Measurements from ENCODE around the gene ZFAND2B.

Gene ZFAND2B

GRCh38 chr2:219177552-219178376 is 28.8 kb upstream of the ZFAND2B start, which contains the start of gene RETREG2:
TSS of gene RETREG2 (plus strand) at chr2:219178275. CDS start at chr2:219178353, 78 bp downstream.
- TF ChIP-seq REST (IDR thresholded peaks at IDR 0.05; ENCODE audit: insufficient read depth in 1 of 2, low read depth in 2 of 2, low read length in 2 of 2) (no peak), SIN3A (IDR thresholded peaks at IDR 0.05; ENCODE audit: borderline replicate concordance, insufficient read depth, low read length) (peak; percentile 79; the same call in 1 of the 2 replicates), FOXP2 (optimal IDR thresholded peaks at IDR 0.05; ENCODE audit: borderline replicate concordance, extremely low read depth, extremely low read length, insufficient read depth) (peak; percentile 72), TAF1 (IDR thresholded peaks at IDR 0.05; ENCODE audit: borderline replicate concordance, insufficient read depth, low read length) (peak; percentile 65; the same call in 1 of the 2 replicates), POLR2AphosphoS5 (IDR thresholded peaks at IDR 0.05; ENCODE audit: low read depth, low read length) (peak; percentile 94)

GRCh38 chr2:219178377-219179175 is 28.0 kb upstream of the ZFAND2B start:
- TF ChIP-seq SIN3A (IDR thresholded peaks at IDR 0.05; ENCODE audit: borderline replicate concordance, insufficient read depth, low read length) (no peak), POLR2AphosphoS5 (IDR thresholded peaks at IDR 0.05; ENCODE audit: low read depth, low read length) (no peak), FOXP2 (optimal IDR thresholded peaks at IDR 0.05; ENCODE audit: borderline replicate concordance, extremely low read depth, extremely low read length, insufficient read depth) (no peak), TAF1 (IDR thresholded peaks at IDR 0.05; ENCODE audit: borderline replicate concordance, insufficient read depth, low read length) (no peak), REST (IDR thresholded peaks at IDR 0.05; ENCODE audit: insufficient read depth in 1 of 2, low read depth in 2 of 2, low read length in 2 of 2) (no peak)

GRCh38 chr2:219179601-219180465 is 26.7 kb upstream of the ZFAND2B start:
- TF ChIP-seq TAF1 (IDR thresholded peaks at IDR 0.05; ENCODE audit: borderline replicate concordance, insufficient read depth, low read length) (no peak), POLR2AphosphoS5 (IDR thresholded peaks at IDR 0.05; ENCODE audit: low read depth, low read length) (no peak), FOXP2 (optimal IDR thresholded peaks at IDR 0.05; ENCODE audit: borderline replicate concordance, extremely low read depth, extremely low read length, insufficient read depth) (no peak), REST (IDR thresholded peaks at IDR 0.05; ENCODE audit: insufficient read depth in 1 of 2, low read depth in 2 of 2, low read length in 2 of 2) (no peak), SIN3A (IDR thresholded peaks at IDR 0.05; ENCODE audit: borderline replicate concordance, insufficient read depth, low read length) (no peak)

- TF ChIP-seq REST (IDR thresholded peaks at IDR 0.05; ENCODE audit: insufficient read depth in 1 of 2, low read depth in 2 of 2, low read length in 2 of 2) (no peak), TAF1 (IDR thresholded peaks at IDR 0.05; ENCODE audit: borderline replicate concordance, insufficient read depth, low read length) (no peak), FOXP2 (optimal IDR thresholded peaks at IDR 0.05; ENCODE audit: borderline replicate concordance, extremely low read depth, extremely low read length, insufficient read depth) (no peak), SIN3A (IDR thresholded peaks at IDR 0.05; ENCODE audit: borderline replicate concordance, insufficient read depth, low read length) (no peak), POLR2AphosphoS5 (IDR thresholded peaks at IDR 0.05; ENCODE audit: low read depth, low read length) (no peak)
Observed at GRCh38 chr2:219180961-219181360, 25.6 kb upstream of the ZFAND2B start.
